Measurements from ENCODE around the gene MEF2A. TPM values are rescaled to one million over a fixed set of nuclear protein-coding genes. Genes with fewer than 3 reads are reported as not detected.

The MEF2A gene
- total RNA-seq, 3 donors from 2014 or later = 33.5 to 61.7 (median 34.7) TPM

DNA sequence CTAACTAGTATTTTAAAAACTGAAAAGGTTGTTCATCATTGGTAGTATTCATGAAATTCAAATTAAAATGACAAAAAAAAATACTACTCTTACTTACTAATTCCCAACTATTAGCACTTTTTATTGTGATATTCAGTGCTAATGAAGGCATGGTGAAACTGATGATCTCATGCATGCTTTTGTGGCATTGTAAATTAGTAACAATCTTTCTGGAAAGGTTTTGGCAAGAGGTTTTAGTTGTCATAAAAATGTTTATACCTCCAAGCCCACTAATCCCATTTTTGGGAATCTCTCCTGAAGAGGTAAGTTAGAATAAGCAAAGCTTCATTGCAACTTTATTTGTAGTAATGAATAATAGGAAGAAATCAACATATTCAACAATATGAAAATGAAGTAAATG, 114.5 kb downstream of the MEF2A start:
- H3K4me3 ChIP-seq = no peak overlapping the region
- no peaks in the 10 kb centered on the region for H3K4me1 ChIP-seq (ENCODE audit: low read depth)
- H3K36me3 ChIP-seq (ENCODE audit: low read depth) = no peaks in the 10 kb centered on the region
- no peaks in the 10 kb centered on the region for H3K9me3 ChIP-seq
- intact Hi-C loops (cut with DNase I, micrococcal nuclease) = no loop called here
- no peak for ATAC-seq
- TF ChIP-seq, protein P1, sequence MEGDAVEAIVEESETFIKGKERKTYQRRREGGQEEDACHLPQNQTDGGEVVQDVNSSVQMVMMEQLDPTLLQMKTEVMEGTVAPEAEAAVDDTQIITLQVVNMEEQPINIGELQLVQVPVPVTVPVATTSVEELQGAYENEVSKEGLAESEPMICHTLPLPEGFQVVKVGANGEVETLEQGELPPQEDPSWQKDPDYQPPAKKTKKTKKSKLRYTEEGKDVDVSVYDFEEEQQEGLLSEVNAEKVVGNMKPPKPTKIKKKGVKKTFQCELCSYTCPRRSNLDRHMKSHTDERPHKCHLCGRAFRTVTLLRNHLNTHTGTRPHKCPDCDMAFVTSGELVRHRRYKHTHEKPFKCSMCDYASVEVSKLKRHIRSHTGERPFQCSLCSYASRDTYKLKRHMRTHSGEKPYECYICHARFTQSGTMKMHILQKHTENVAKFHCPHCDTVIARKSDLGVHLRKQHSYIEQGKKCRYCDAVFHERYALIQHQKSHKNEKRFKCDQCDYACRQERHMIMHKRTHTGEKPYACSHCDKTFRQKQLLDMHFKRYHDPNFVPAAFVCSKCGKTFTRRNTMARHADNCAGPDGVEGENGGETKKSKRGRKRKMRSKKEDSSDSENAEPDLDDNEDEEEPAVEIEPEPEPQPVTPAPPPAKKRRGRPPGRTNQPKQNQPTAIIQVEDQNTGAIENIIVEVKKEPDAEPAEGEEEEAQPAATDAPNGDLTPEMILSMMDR (IDR thresholded peaks at IDR 0.05) = no peak
- no peak for DNase-seq

DNA sequence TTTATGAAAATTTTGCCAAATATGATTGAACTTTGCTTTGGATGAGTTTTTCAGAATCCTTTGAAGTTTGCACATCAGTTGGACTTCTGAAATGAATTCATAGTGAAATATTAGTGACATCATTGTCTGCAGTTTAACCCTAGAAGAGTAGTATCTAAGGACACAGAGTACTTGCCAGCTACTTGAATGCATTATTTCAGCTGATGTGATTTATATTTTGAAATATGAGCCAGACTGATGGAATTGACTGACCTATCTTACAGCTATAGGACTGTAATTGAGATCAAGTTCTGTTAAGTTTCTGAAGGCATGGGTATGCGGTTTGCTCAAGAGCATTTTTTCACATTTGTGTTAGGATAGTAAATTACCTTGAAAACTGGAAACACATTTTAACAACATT, 116.2 kb downstream of the MEF2A start:
- H3K9me3 ChIP-seq = no peaks in the 10 kb centered on the region
- TF ChIP-seq, protein P1 (IDR thresholded peaks at IDR 0.05) = no peak
- no peak for DNase-seq
- H3K4me3 ChIP-seq = no peak overlapping the region
- no peaks in the 10 kb centered on the region for H3K4me1 ChIP-seq (ENCODE audit: low read depth)
- intact Hi-C loops (cut with DNase I, micrococcal nuclease) = no loop called here
- H3K36me3 ChIP-seq (ENCODE audit: low read depth) = no peaks in the 10 kb centered on the region
- no peak for ATAC-seq

DNA sequence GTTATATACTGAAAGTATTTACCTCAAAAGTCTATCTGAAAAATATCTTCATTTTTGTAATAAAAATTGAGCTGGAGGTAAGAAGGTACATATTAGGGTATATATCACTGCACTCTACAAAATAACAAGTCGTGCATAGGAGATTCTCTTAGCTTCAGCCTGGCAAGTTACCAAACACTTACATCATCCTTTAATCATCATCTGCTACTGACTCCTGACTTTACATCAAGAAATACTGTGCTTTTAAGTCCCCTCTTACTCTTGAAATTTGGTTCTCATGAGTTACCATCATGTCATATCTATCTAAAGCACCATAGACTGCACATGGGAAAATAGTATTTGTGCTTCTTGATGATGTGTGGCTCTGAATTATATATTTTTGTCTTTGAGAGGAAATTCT, 116.7 kb downstream of the MEF2A start:
- TF ChIP-seq, protein P1 (IDR thresholded peaks at IDR 0.05) = no peak
- no peak for DNase-seq
- ATAC-seq = no peak
- Histone ChIP-seq H3K9me3 (no peaks in the 10 kb centered on the region), H3K4me1 (ENCODE audit: low read depth) (no peaks in the 10 kb centered on the region), H3K36me3 (ENCODE audit: low read depth) (no peaks in the 10 kb centered on the region), H3K4me3 (no peak overlapping the region)
- intact Hi-C loops (cut with DNase I, micrococcal nuclease) = no loop called here

DNA sequence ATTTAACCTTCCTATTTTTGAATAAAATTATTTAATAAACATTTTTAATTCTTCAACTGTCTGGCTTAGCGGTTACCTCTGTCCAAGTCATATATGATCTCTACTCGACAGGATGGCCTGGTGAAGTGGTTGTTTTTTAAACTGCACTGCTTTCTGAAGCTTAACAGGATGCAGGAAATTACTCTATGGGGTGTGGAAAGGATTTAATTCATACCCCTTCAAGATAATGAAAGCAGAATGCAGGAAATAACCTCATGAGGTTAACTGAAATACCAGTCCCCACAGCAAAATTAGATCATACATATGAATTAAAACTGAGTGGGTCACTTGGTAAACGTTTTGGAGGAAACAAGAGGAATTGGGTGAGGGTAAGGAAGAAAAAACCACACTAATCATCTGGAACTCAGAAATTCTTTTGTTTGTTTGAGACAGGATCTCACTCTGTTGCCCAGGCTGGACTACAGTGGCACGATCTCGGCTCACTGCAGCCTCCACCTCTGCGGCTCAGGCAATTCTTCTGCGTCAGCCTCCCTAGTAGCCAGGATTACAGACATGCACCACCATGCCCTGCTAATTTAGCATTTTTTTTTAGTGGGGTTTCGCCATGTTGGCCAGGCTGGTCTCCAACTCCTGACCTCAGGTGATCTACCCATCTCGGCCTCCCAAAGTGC, 117.4 kb downstream of the MEF2A start:
- TF ChIP-seq, protein P1 (IDR thresholded peaks at IDR 0.05) = no peak
- H3K4me1 ChIP-seq (ENCODE audit: low read depth) = no peaks in the 10 kb centered on the region

DNA sequence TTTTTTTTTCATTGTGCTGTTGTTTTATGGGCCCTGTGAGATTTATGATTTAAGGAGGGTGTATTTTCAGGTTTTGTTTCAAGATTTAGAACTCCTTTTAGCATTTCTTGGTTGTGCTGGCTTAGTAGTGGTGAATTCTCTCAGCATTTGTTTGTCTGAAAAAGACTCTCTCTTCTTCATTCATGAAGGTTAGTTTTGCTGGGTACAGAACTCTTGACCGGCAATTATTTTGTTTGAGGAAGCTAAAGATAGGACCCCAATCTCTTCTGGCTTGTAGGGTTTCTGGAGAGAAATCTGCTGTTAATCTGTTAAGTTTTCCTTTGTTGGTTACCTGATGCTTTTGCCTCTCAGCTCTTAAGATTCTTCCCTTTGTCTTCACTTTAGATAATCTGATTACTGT, 120.5 kb downstream of the MEF2A start:
- intact Hi-C loops (cut with DNase I, micrococcal nuclease) = no loop called here
- no peak for ATAC-seq
- DNase-seq = no peak
- Histone ChIP-seq H3K9me3 (no peaks in the 10 kb centered on the region), H3K4me1 (ENCODE audit: low read depth) (no peaks in the 10 kb centered on the region), H3K36me3 (ENCODE audit: low read depth) (no peaks in the 10 kb centered on the region), H3K4me3 (no peak overlapping the region)
- TF ChIP-seq, protein P1 (IDR thresholded peaks at IDR 0.05) = no peak

More for the DNA sequence above, 117.4 kb downstream of the MEF2A start:
- intact Hi-C loops (cut with DNase I, micrococcal nuclease) = no loop called here
- ATAC-seq = no peak
- H3K36me3 ChIP-seq (ENCODE audit: low read depth) = no peaks in the 10 kb centered on the region
- no peaks in the 10 kb centered on the region for H3K9me3 ChIP-seq
- DNase-seq = no peak
- no peak overlapping the region for H3K4me3 ChIP-seq

DNA sequence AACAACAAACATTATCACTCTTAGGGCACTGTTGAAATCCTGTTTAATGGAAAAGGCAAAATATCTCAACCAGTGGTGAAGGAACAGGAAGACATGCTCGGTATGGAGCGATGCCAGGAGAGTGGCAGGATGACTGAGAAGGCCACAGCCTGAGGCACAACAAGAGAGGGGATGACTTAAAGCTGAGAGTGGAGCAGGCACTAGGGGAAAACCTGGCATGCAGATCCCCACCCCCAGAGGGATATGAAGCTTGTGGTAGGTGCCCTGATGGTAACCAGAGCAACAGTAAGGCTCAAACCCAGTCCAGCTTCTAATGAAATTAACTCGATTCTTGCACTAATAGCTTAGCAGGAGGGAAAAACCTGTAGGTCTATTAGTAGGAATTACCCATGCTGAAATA, 127.0 kb downstream of the MEF2A start:
- H3K9me3 ChIP-seq = no peaks in the 10 kb centered on the region
- no peaks in the 10 kb centered on the region for H3K36me3 ChIP-seq (ENCODE audit: low read depth)
- no peak for ATAC-seq
- H3K4me1 ChIP-seq (ENCODE audit: low read depth) = no peaks in the 10 kb centered on the region
- TF ChIP-seq, protein P1 (IDR thresholded peaks at IDR 0.05) = no peak
- intact Hi-C loops (cut with DNase I, micrococcal nuclease) = no loop called here
- H3K4me3 ChIP-seq = no peak overlapping the region
- no peak for DNase-seq

All from mucosa of descending colon (tissue), 3 donors.